HUES6 (cell line): ENCODE data around the gene TTC9B.

Experiments used
- H3K27ac ChIP-seq: 2 replicates; pipeline ENCODE4 v1.7.0; 2013; ENCODE audit warnings: low read depth, mild to moderate bottlenecking, low read length, inconsistent platforms
- H3K27me3 ChIP-seq: 2 replicates; pipeline ENCODE4 v1.6.1; 2013; ENCODE audit warnings: low read length; ENCODE audit not compliant: control insufficient read depth, insufficient read depth
- H3K36me3 ChIP-seq: 2 replicates; pipeline ENCODE4 v1.6.1; 2013; ENCODE audit warnings: low read length; ENCODE audit not compliant: control insufficient read depth, insufficient read depth
- H3K4me1 ChIP-seq: 2 replicates; pipeline ENCODE4 v1.6.1; 2013; ENCODE audit warnings: low read length; ENCODE audit not compliant: control insufficient read depth, insufficient read depth
- H3K4me3 ChIP-seq: 2 replicates; pipeline ENCODE4 v1.5.1; 2013; ENCODE audit warnings: low read depth, low read length
- H3K9ac ChIP-seq: one replicate; pipeline ENCODE4 v1.6.1; 2013; ENCODE audit warnings: mild to moderate bottlenecking, low read length
- H3K9me3 ChIP-seq: 2 replicates; pipeline ENCODE4 v1.6.1; 2013; ENCODE audit warnings: low read depth, low read length; ENCODE audit not compliant: control insufficient read depth, insufficient read depth

The TTC9B gene

DNA sequence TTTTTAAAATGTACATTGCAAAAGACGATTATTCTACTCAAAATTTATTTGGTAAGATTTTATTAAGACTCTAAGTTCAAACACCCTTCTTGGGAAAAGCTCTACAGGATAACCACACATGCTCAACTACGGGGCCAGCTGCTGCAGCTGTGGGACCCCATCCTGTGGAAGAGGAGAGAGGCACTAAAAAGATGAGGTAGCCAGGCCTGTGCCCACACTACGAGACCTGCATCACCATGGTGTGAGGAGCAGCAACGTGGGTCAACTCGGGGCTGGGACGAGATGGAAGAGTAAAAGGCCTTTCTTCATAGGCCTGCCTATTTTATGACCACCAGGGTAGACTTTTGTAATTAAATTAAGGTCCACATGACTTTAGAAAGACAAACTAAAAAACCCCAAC is 12.9 kb upstream of the TTC9B start:
- Histone ChIP-seq H3K4me3 (no peak overlapping the region; the same call in 1 of the 2 replicates), H3K27ac (peak overlapping the region; percentile 73; the same call in 1 of the 2 replicates), H3K4me1 (peaks cover 43% of the 10 kb centered on the region), H3K9me3 (no peaks in the 10 kb centered on the region), H3K9ac (peak overlapping the region; percentile 16), H3K36me3 (peaks cover 16% of the 10 kb centered on the region), H3K27me3 (peaks cover 12% of the 10 kb centered on the region; the same call in 1 of the 2 replicates)

DNA sequence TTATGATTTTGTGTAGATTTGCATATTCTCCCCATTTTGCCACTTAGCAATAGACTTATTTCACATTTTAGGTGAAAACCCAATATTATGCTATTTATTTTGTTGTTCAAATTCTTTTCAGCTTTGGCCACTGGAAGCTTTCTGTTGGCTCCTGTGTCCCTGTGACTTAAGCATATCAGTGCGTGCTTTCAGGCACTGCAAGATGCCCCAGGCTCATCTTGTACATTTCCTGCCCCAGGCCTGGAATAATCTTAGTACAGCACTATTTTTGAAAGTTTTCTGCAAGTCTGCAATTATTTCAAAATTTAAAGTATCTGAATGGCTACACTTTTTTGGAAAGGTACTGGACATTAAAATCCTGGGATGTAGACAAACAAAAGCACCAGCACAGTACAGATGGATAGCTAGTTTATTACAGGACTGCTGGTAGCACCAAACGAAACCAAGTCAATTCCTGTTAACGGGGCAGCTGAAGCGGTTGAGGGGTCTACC is 11.8 kb upstream of the TTC9B start:
- Histone ChIP-seq H3K9ac (no peak overlapping the region), H3K4me3 (no peak overlapping the region), H3K9me3 (no peaks in the 10 kb centered on the region), H3K4me1 (peaks cover 48% of the 10 kb centered on the region), H3K36me3 (peaks cover 5% of the 10 kb centered on the region), H3K27me3 (peaks cover 21% of the 10 kb centered on the region; the same call in 1 of the 2 replicates), H3K27ac (no peak overlapping the region)

DNA sequence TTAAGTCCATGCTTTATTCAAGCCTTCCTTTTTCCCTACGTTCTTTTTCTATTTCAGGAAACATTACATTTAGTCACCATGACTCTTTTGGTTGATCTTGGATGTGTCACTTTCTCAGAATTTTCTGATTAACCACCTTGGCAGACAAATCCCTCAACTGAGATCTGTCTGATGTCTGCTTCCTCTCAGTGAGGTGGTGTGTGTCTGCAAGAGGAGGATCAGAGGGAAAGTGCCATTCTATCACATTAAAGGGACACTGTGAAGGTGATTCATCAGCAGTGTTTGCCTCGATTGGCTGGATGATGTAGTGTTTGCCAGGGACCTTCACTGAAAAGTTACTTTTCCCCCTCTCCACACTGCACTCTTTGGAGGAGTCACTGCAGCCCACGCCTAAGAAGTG is 11.3 kb upstream of the TTC9B start:
- Histone ChIP-seq H3K4me3 (no peak overlapping the region), H3K9ac (no peak overlapping the region), H3K4me1 (peaks cover 48% of the 10 kb centered on the region), H3K9me3 (no peaks in the 10 kb centered on the region), H3K36me3 (0 out of 2 replicates have a peak, but pooled peaks cover under 1% of the 10 kb centered on the region), H3K27ac (no peak overlapping the region), H3K27me3 (peaks cover 21% of the 10 kb centered on the region; the same call in 1 of the 2 replicates)

DNA sequence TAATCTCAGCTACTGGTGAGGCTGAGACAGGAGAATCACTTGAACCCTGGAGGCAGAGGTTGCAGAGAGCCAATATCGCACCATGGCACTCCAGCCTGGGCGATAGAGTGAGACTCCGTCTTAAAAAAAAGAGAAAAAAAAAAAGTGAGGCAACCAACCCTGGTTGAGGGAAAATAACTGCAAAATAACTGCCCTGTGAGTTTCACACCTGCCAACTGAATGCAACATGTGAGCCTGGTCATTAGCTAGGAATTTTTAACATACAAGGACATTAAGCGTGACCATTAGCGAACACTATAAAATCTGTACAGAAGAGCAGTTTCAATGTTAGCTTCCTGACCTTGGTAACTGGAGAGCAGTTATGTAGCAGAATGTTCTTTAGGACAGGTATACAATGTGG is 10.7 kb upstream of the TTC9B start:
- peaks cover 48% of the 10 kb centered on the region for H3K4me1 ChIP-seq
- H3K4me3 ChIP-seq, result no peak overlapping the region
- H3K36me3 ChIP-seq, result no peaks in the 10 kb centered on the region
- H3K9ac ChIP-seq, result no peak overlapping the region
- H3K27me3 ChIP-seq, result peaks cover 23% of the 10 kb centered on the region; the same call in 1 of the 2 replicates
- no peak overlapping the region for H3K27ac ChIP-seq
- H3K9me3 ChIP-seq, result no peaks in the 10 kb centered on the region

DNA sequence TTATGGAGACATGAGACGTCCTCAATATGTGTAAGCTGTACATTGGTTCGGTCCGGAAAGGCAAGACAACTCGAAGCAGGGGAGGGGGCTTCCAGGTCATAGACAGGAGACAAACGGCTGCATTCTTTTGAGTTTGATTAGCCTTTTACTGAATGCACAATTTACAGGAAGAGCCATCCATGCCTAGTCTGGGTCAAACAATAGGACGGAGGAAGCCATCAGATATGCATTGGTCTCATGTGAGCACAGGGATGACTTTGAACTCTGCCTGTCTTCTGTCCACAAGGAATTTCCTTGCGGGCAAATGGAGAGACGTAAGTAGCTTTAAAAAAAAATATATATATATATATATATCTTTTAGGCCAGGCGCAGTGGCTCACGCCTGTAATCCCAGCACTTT is 10.2 kb upstream of the TTC9B start:
- Histone ChIP-seq H3K4me1 (peaks cover 48% of the 10 kb centered on the region), H3K27ac (no peak overlapping the region)

DNA sequence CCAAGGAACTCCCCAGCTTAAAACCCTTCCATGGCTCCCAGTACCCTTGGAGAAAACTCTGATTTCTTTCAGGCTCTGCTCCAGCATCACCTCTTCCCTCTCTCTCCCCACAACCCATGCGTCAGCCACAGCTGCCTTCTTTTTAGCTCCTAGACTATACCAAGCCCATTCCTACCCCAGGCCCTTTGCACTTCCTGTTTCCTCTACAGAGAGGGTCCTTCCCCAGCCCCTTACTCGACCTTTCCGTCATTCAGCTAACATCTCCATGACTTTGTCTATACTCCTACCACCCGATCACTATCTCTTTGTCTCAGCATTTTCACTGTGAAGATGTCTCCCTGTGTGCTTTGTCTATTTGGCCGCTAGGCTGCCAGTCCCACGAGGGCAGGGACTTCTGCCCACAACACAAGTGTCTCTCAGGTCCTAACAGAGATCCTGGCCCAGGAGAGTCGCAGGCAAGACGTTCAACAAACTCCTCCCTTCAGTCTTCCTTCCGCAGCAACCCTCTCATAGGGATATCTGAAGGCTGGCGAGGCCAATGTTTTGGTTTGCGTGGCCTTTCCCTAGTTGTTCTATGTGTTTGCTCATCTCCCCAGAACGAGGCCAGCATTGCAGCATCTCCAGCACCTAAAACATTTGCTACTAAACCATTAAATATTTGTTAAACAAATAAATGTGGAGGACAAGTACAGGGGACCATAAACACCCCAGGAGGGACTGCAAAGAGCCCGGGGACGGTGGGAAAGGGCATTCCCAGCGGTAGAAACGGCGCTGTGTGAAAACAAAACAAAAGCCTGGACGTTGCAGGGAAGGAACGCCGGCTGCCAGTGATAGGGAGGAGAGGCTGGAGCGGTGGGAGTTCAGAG is 7.5 kb upstream of the TTC9B start:
- Histone ChIP-seq H3K9me3 (no peaks in the 10 kb centered on the region), H3K27me3 (peaks cover 38% of the 10 kb centered on the region), H3K9ac (no peak overlapping the region), H3K4me1 (peaks cover 30% of the 10 kb centered on the region; the same call in 1 of the 2 replicates), H3K36me3 (no peaks in the 10 kb centered on the region), H3K4me3 (peak overlapping the region; percentile 37; the same call in 1 of the 2 replicates), H3K27ac (no peak overlapping the region)

More for the DNA sequence above, 10.2 kb upstream of the TTC9B start:
- Histone ChIP-seq H3K36me3 (no peaks in the 10 kb centered on the region), H3K9ac (no peak overlapping the region), H3K4me3 (no peak overlapping the region), H3K27me3 (peaks cover 28% of the 10 kb centered on the region), H3K9me3 (no peaks in the 10 kb centered on the region)

DNA sequence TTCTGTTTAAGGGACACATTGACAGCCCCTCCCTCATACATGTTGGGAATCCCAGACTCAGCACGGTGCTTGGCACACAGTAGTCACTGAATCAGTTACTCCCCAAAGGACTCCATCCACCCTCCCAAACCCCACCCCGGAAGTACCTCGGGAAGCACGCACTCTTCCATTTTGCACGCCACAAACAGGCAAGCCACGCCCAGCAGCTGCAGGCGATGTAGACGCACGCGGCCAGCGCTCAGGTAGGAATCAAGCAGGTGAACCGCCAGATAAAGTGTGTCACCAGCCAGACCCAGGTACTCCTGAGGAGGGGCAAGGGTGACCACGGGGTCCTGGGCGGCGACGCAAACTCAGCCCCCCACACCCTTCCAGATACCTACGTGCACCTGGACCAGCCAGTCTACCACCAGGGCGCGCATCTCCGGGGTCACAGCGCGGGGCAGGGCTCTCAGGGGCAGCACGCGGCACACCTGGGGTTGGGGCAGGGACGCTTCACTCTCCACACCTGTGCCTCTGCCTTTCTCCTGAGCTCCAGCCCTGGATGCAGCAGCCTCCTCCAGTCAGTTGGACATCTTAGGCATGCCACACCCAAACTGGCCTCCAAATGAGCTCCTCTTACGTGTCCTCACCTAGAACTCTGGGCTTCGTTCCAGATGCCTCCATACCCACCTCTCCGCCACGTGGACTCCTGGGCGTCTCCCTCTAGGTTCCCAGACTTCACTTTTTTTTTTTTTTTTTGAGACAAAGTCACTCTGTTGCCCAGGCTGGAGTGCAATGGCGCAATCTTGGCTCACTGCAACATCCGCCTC is 6.4 kb upstream of the TTC9B start:
- Histone ChIP-seq H3K27me3 (peaks cover 49% of the 10 kb centered on the region), H3K4me3 (no peak overlapping the region), H3K9me3 (no peaks in the 10 kb centered on the region), H3K4me1 (peaks cover 20% of the 10 kb centered on the region; the same call in 1 of the 2 replicates), H3K27ac (no peak overlapping the region), H3K9ac (no peak overlapping the region), H3K36me3 (no peaks in the 10 kb centered on the region)

DNA sequence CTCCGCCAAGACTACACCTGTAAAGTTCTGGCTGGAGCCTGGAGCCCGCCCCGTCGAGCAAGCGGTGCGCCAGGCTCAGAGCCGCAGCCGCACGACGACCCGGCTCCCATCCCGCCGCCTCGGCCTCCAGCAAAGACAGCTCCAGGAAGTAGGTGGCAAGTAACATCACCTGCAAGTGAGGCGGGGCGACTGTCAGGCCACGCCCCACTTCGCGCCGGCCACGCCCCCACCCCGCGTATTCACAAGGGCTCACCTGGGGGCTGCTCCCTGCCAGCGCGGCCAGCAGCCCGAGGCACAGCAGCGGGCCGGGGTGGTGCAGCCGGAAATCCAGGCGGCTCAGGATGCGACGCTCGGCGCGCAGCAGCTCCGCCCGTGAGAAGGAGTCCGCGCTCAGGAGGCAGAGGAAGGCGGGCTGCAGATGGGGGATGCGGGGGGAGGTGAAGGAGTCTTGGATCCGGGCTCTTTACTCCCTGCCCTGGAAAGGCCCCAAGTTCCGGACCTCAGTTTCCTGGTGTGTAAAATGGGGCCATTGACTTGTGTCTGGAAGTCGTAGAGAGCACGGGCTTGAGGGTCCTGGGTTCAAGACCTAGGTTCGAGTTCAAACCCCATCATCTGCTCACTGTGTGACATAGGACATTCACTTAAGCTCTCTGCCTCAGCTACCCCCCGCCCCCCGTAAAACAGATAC is 5.1 kb upstream of the TTC9B start:
- H3K4me3 ChIP-seq, result peak overlapping the region; percentile 46
- no peak overlapping the region for H3K9ac ChIP-seq
- no peaks in the 10 kb centered on the region for H3K9me3 ChIP-seq

DNA sequence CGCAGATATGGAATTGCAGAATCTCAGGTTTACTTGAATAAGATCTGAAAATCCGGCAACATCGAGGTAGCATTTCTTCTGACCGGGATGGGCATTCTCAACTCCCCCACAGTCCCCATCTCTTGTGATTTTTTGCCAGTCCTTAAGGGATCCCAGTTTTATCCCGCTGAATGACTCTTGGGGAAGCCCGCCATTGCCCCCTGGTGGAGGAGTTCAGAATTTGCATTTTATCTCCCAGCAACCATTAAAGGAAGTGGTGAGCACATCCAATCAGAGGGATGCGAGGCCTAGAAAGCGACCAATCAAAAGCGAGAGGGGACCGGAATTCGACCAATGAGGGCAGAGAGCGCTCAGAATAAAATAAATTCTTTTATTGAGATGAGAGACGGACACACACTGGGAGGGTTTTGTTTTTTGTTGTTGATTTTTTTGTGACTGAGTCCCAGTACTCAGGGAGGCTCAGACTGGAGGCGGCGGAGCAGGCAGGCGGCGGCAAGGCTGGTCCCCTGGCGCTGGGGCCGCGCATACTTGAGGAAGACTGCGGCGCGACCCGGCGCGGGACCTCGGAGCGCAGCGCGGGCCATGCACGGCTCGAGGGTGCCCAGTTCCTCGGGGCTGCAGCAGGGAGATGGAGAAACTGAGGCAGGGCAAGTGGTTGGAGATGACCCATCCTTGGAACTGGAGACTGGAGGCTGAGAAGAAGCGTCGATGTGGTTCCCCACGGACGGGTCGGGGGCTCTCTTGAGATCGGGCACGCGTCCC is 3.9 kb upstream of the TTC9B start:
- Histone ChIP-seq H3K36me3 (no peaks in the 10 kb centered on the region), H3K4me1 (peaks cover 15% of the 10 kb centered on the region; the same call in 1 of the 2 replicates), H3K9me3 (no peaks in the 10 kb centered on the region), H3K27me3 (peaks cover 68% of the 10 kb centered on the region), H3K4me3 (no peak overlapping the region), H3K27ac (no peak overlapping the region), H3K9ac (no peak overlapping the region)

More for the DNA sequence above, 5.1 kb upstream of the TTC9B start:
- no peaks in the 10 kb centered on the region for H3K36me3 ChIP-seq
- H3K4me1 ChIP-seq, result peaks cover 15% of the 10 kb centered on the region; the same call in 1 of the 2 replicates
- H3K27ac ChIP-seq, result no peak overlapping the region
- peaks cover 61% of the 10 kb centered on the region for H3K27me3 ChIP-seq

DNA sequence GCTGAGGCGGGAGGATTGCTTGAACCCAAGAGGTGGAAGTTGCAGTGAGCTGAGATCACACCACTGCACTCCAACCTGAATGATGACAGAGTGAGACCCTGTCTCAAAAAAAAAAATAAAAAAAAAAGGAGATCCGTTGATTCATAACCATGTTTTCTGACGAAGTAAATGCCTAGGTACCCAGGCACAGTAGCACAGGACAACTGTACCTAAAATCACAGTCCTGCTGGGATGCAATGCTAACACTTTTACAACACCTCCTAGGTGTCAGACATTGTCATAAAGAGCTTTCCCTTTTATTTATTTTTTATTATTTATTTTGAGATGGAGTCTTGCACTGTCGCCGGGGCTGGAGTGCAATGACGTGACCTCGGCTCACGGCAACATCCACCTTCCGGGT is 2.5 kb upstream of the TTC9B start:
- H3K9me3 ChIP-seq, result no peaks in the 10 kb centered on the region
- H3K27ac ChIP-seq, result no peak overlapping the region
- no peak overlapping the region for H3K9ac ChIP-seq
- H3K27me3 ChIP-seq, result peaks cover 68% of the 10 kb centered on the region
- H3K4me1 ChIP-seq, result peaks cover 9% of the 10 kb centered on the region; the same call in 1 of the 2 replicates
- H3K36me3 ChIP-seq, result no peaks in the 10 kb centered on the region
- H3K4me3 ChIP-seq, result no peak overlapping the region
